ENCODE data around the gene PCK2.

PCK2 gene

DNA sequence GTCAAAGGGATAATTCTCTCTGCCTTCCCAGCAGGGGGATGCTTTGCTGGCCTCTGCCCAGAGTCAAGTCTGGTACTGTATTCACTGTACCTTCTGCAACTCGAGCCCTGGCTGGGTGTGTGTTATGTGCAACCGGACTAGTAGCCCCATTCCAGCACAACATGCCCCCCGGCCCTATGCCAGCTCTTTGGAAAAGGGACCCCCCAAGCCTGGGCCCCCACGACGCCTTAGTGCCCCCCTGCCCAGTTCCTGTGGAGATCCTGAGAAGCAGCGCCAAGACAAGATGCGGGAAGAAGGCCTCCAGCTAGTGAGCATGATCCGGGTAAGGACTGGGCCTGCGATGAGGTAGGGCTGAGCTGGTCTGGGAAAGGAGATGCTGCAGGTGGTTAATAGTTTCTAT, 56.5 kb downstream of the PCK2 start:
- DNase-seq (ENCODE audit: low read depth in 2 of 3, low spot score in 1 of 3), result no peak

DNA sequence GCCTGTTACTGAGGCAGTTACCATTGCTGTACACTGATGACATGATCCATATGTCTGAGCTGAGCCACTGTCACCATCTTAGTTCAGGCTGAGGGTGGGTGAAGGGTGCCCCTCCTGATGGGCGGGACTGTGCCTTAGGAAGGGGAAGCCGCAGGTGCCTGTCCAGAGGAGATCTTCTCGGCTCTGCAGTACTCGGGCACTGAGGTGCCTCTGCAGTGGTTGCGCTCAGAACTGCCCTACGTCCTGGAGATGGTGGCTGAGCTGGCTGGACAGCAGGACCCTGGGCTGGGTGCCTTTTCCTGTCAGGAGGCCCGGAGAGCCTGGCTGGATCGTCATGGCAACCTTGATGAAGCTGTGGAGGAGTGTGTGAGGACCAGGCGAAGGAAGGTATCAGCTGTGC, 56.9 kb downstream of the PCK2 start:
- DNase-seq (ENCODE audit: low read depth in 2 of 3, low spot score in 1 of 3), result no peak

DNA sequence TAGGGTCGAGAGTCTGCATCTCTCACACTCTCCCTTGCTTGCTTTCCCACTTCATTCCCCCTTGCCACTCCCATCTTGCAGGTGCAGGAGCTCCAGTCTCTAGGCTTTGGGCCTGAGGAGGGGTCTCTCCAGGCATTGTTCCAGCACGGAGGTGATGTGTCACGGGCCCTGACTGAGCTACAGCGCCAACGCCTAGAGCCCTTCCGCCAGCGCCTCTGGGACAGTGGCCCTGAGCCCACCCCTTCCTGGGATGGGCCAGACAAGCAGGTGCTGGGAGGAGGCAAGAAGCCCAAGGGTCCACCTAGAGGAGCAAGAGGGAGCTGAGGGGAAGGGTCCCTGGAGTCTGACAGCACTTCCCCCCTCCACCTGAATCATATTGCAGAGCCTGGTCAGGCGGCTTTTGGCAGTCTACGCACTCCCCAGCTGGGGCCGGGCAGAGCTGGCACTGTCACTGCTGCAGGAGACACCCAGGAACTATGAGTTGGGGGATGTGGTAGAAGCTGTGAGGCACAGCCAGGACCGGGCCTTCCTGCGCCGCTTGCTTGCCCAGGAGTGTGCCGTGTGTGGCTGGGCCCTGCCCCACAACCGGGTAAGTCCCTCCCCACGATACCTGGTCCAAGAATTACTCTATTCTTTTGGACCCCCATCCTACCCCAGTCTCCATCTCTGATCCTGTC, 57.4 kb downstream of the PCK2 start:
- DNase-seq (ENCODE audit: low read depth in 2 of 3, low spot score in 1 of 3), result no peak

Measured in stimulated activated CD4-positive, alpha-beta T cell treated with anti-CD3 and anti-CD28 coated beads, Interleukin-12 subunit alpha, Interleukin-12 subunit beta, amount 100 ng/mL, for 48 hours (primary cell).